ENCODE data around the gene FOXO4.

GRCh38 chrX:71118032-71118984, 22.7 kb downstream of the FOXO4 start, which contains the start of gene MED12:
- TF ChIP-seq BHLHE40 (IDR thresholded peaks at IDR 0.05; ENCODE audit: borderline replicate concordance) (no peak), FOXM1 (IDR thresholded peaks at IDR 0.05; ENCODE audit: borderline replicate concordance) (no peak), LEF1 (IDR thresholded peaks at IDR 0.05; ENCODE audit: borderline replicate concordance) (no peak), SP1 (IDR thresholded peaks at IDR 0.05) (no peak), ELF4 (IDR thresholded peaks at IDR 0.05) (no peak), FOXA1 (IDR thresholded peaks at IDR 0.05) (no peak), TARDBP (IDR thresholded peaks at IDR 0.05) (no peak), ARNT (IDR thresholded peaks at IDR 0.05) (no peak), CTBP1 (IDR thresholded peaks at IDR 0.05; ENCODE audit: borderline replicate concordance) (no peak), L3MBTL2 (conservative IDR thresholded peaks at IDR 0.05) (no peak), PKNOX1 (IDR thresholded peaks at IDR 0.05) (no peak), SUZ12 (IDR thresholded peaks at IDR 0.05) (no peak), HDGF (IDR thresholded peaks at IDR 0.05; ENCODE audit: borderline replicate concordance) (no peak), FOXK2 (IDR thresholded peaks at IDR 0.05) (no peak)
